K562 (cell line): ENCODE results near the gene RASSF1. TPM values are rescaled to one million over a fixed set of nuclear protein-coding genes. Genes with fewer than 3 reads are reported as not detected.

Experiments
- ATAC-seq: fragments of 200-7000 bp; cut with Tn5 transposase; 3 replicates; pipeline ENCODE4 v1.9.1; 2020; ENCODE audit warnings: moderate library complexity
- BruUV-seq: library from RNA; stranded (reverse); fragments of 400-500 nt; replicated peaks from 2 replicates; lab custom pipeline; 2021; lab: Mats Ljungman, UMichigan
- CTCF ChIA-PET: fragments of 300-600 bp; formaldehyde crosslinking; extraction: SDS; loops from one replicate; lab custom pipeline; 2021; ENCODE audit warnings: low intra/inter-chr PET ratio; lab: Yijun Ruan, JAX
- POLR2A ChIA-PET: fragments of 300-600, 350-650 bp; sonication (Branson Sonifier 250); formaldehyde crosslinking; extraction: SDS; loops from one replicate; lab custom pipeline; 2021; ENCODE audit warnings: antibody characterized with exemption, inconsistent platforms; lab: Yijun Ruan, JAX
- DNase-seq, 4 experiments: peaks; one replicate each; pipeline versions ENCODE4 v3.0.0 to v3.0.0-alpha.2; 2011 to 2018; ENCODE audit warnings: low spot score in 3 of 4, mixed read lengths in 3 of 4; ENCODE audit errors: extremely low read depth in 1 of 4
- FAIRE-seq: peaks from 2 replicates; lab custom pipeline; 2011; peaks lifted over from hg19 to GRCh38; lab: Jason Lieb, UNC
- H2AFZ ChIP-seq: 2 replicates; pipeline ENCODE4 v1.6.0; 2011; ENCODE audit warnings: low read depth, low read length, control low read depth, inconsistent platforms
- H3K27ac ChIP-seq: fragments of 200-600 bp; 3 replicates; pipeline ENCODE4 v1.8.0; 2011; ENCODE audit warnings: low read depth, mild to moderate bottlenecking, control low read depth, inconsistent platforms, low read length, moderate library complexity, mixed read lengths; ENCODE audit errors: extremely low read depth
- H3K27me3 ChIP-seq, 2 experiments: fragments of 300-600 bp in 1 of 2; 2 replicates in 1 of 2; 3 replicates in 1 of 2; pipeline versions ENCODE4 v1.6.0 to v1.8.0; 2011; ENCODE audit warnings: inconsistent platforms in 2 of 2, low read length in 2 of 2, mild to moderate bottlenecking in 1 of 2, mixed read lengths in 1 of 2, moderate library complexity in 1 of 2; ENCODE audit not compliant: control insufficient read depth in 2 of 2, insufficient read depth in 2 of 2
- H3K36me3 ChIP-seq: fragments of 300-600 bp; 3 replicates; pipeline ENCODE4 v1.8.0; 2011; ENCODE audit warnings: mild to moderate bottlenecking, low read length, inconsistent platforms; ENCODE audit not compliant: control insufficient read depth, insufficient read depth
- H3K4me1 ChIP-seq, 2 experiments: fragments of 200-600 bp in 1 of 2; replicated peaks in 1 of 2; 2 replicates in 1 of 2; 3 replicates in 1 of 2; pipeline versions ENCODE4 v1.5.1 to v1.8.0; 2011; ENCODE audit warnings: inconsistent platforms in 2 of 2, low read length in 2 of 2, mild to moderate bottlenecking in 1 of 2, mixed read lengths in 1 of 2, moderate library complexity in 1 of 2; ENCODE audit not compliant: control insufficient read depth in 2 of 2, insufficient read depth in 2 of 2
- H3K4me2 ChIP-seq: 2 replicates; pipeline ENCODE4 v1.6.1; 2011; ENCODE audit warnings: low read length, control low read depth, inconsistent platforms, mixed read lengths; ENCODE audit not compliant: insufficient read depth
- H3K4me3 ChIP-seq: fragments of 200-600 bp; sonication (generic), shearing (Covaris generic); 2 replicates; pipeline ENCODE4 v1.5.1; 2016; ENCODE audit warnings: control low read depth, inconsistent platforms
- H3K79me2 ChIP-seq: fragments of 200-600 bp; 3 replicates; pipeline ENCODE4 v1.8.0; 2011; ENCODE audit warnings: low read length, inconsistent platforms; ENCODE audit not compliant: control insufficient read depth, insufficient read depth
- H3K9ac ChIP-seq, 2 experiments: 2 replicates each; pipeline versions ENCODE4 v1.6.0 to v1.6.1; 2011; ENCODE audit warnings: low read depth in 2 of 2, low read length in 2 of 2, control low read depth in 1 of 2, inconsistent platforms in 1 of 2, mild to moderate bottlenecking in 1 of 2, mixed read lengths in 1 of 2; ENCODE audit not compliant: insufficient read depth in 1 of 2
- H3K9me1 ChIP-seq: one replicate; pipeline ENCODE4 v1.6.0; 2011; ENCODE audit warnings: inconsistent platforms, mild to moderate bottlenecking, low read length, moderate library complexity; ENCODE audit not compliant: control insufficient read depth, insufficient read depth
- H3K9me3 ChIP-seq: replicated peaks from 2 replicates; pipeline ENCODE4 v1.5.1; 2011; ENCODE audit warnings: low read depth, low read length, inconsistent platforms; ENCODE audit not compliant: control insufficient read depth, insufficient read depth
- H4K20me1 ChIP-seq: replicated peaks from 2 replicates; pipeline ENCODE4 v1.6.1; 2011; ENCODE audit warnings: low read length, inconsistent platforms, mixed read lengths; ENCODE audit not compliant: control insufficient read depth, insufficient read depth
- BRCA1 ChIP-seq, 2 experiments: fragments of 450-650 bp in 1 of 2; sonication (generic) in 1 of 2; formaldehyde crosslinking in 1 of 2; IDR thresholded peaks; 2 replicates each; pipeline versions ENCODE4 v1.5.0 to v1.6.1; 2017 to 2020; ENCODE audit warnings: mild to moderate bottlenecking in 1 of 2, missing genetic modification reagents in 1 of 2
- ETV5 ChIP-seq: sonication (generic); formaldehyde crosslinking; IDR thresholded peaks from 2 replicates; pipeline ENCODE4 v1.4.0; 2020; ENCODE audit warnings: low read depth, mild to moderate bottlenecking, missing genetic modification reagents
- GABPB1 ChIP-seq: sonication (generic); formaldehyde crosslinking; IDR thresholded peaks from 2 replicates; pipeline ENCODE4 v1.8.0; 2022; ENCODE audit warnings: mild to moderate bottlenecking, missing genetic modification reagents
- L3MBTL2 ChIP-seq: fragments of 450-650 bp; IDR thresholded peaks from 2 replicates; pipeline ENCODE4 v1.6.1; 2016; ENCODE audit warnings: mild to moderate bottlenecking, moderate library complexity
- MEF2D ChIP-seq: conservative IDR thresholded peaks from 2 replicates; pipeline ENCODE4 v1.6.1; 2016; ENCODE audit warnings: low read depth, missing genetic modification characterization, missing compliant biosample characterization
- MYC ChIP-seq, 2 experiments: fragments of 250-450 bp in 1 of 2; sonication (Bioruptor Pico) in 1 of 2; IDR thresholded peaks; 2 replicates each; pipeline versions ENCODE4 v1.5.1 to v1.6.1; 2012 to 2021; ENCODE audit warnings: low read depth in 2 of 2, borderline replicate concordance in 1 of 2, improper control_type of control experiment in 1 of 2, low read length in 1 of 2, mild to moderate bottlenecking in 1 of 2, moderate library complexity in 1 of 2
- RAD21 ChIP-seq, 2 experiments: fragments of 250-450 bp in 1 of 2; fragments of 450-650 bp in 1 of 2; sonication (Bioruptor Pico) in 1 of 2; formaldehyde crosslinking in 1 of 2; IDR thresholded peaks in 1 of 2; conservative IDR thresholded peaks in 1 of 2; 2 replicates each; pipeline versions ENCODE4 v1.4.0 to v1.8.0; 2020 to 2022; ENCODE audit warnings: mild to moderate bottlenecking in 2 of 2, moderate library complexity in 1 of 2
- ZFP1 ChIP-seq: fragments of 450-650 bp; formaldehyde crosslinking; IDR thresholded peaks from 2 replicates; pipeline ENCODE4 v1.4.0; 2020; ENCODE audit warnings: mild to moderate bottlenecking, mixed read lengths
- ZNF263 ChIP-seq: sonication (generic); formaldehyde crosslinking; IDR thresholded peaks from 2 replicates; pipeline ENCODE4 v1.8.0; 2022; ENCODE audit warnings: mild to moderate bottlenecking, missing genetic modification reagents, borderline replicate concordance
- ZNF384 ChIP-seq: IDR thresholded peaks from 2 replicates; pipeline ENCODE4 v1.6.1; 2012; ENCODE audit warnings: low read depth, low read length, improper control_type of control experiment
- WGBS: fragments of 100-300 bp; shearing (Covaris generic); methylation state at CpG from one replicate; pipeline ENCODE4 v1.1.6; 2016; ENCODE audit warnings: low coverage, mixed read lengths; ENCODE audit not compliant: insufficient coverage; ENCODE audit errors: missing lambda C conversion rate; 5-methylcytosine and 5-hydroxymethylcytosine counted together
- in situ Hi-C: fragments of 300-500 bp; cut with MboI; formaldehyde crosslinking; loops from 4 replicates; pipeline ENCODE4 v1.15.0; 2018; ENCODE audit warnings: inconsistent platforms, mixed read lengths
- intact Hi-C: fragments of 100-400 bp; cut with micrococcal nuclease; formaldehyde crosslinking; loops from 2 replicates; pipeline ENCODE4 v1.14.2; 2022
- polyA plus RNA-seq, 8 experiments: library from polyadenylated mRNA; depleted of rRNA in 4 of 8; stranded (reverse) in 5 of 8; unstranded in 3 of 8; fragments of >200 nt; fragmentation: Nextera tagmentation in 2 of 8; fragmentation: Illumina TruSeq in 1 of 8; extraction: Ambion mirVana in 2 of 8; extraction: Trizol in 1 of 8; gene quantifications; 2 replicates each; pipeline versions ENCODE4 v1.2.1 to v1.2.3, GENCODE V29; 2011 to 2014; ENCODE audit warnings: inconsistent platforms in 1 of 8, missing spikeins in 1 of 8
- total RNA-seq, 7 experiments: library from RNA; depleted of rRNA in 6 of 7; stranded (reverse); fragments of >200 nt in 6 of 7; fragmentation: Illumina TruSeq in 2 of 7; extraction: Trizol in 2 of 7; gene quantifications; 2 replicates each; pipeline versions ENCODE4 v1.2.1 to v1.2.3, GENCODE V29; 2011 to 2021; ENCODE audit warnings: low replicate concordance in 1 of 7
- TF ChIP-seq, protein P1 (sequence below): sonication (generic); formaldehyde crosslinking; IDR thresholded peaks from 2 replicates; pipeline ENCODE4 v1.8.0; 2022; ENCODE audit warnings: missing genetic modification reagents, mild to moderate bottlenecking, moderate library complexity, borderline replicate concordance
- TF ChIP-seq, protein P2 (sequence below): fragments of 450-650 bp; IDR thresholded peaks from 2 replicates; pipeline ENCODE4 v1.6.1; 2014; ENCODE audit warnings: low read depth, mild to moderate bottlenecking, moderate library complexity, borderline replicate concordance
- TF ChIP-seq, protein P3 (sequence below): sonication (generic); formaldehyde crosslinking; IDR thresholded peaks from 2 replicates; pipeline ENCODE4 v1.9.0; 2022; ENCODE audit warnings: mild to moderate bottlenecking, missing genetic modification reagents
- TF ChIP-seq, protein P4 (sequence below), 3 experiments: fragments of 200-800 bp in 1 of 3; sonication (Bioruptor generic) in 1 of 3; sonication (generic) in 1 of 3; formaldehyde crosslinking in 1 of 3; IDR thresholded peaks; 2 replicates each; pipeline versions ENCODE4 v1.6.1 to v1.8.0; 2016 to 2022; ENCODE audit warnings: mild to moderate bottlenecking in 2 of 3, missing compliant biosample characterization in 2 of 3, missing genetic modification characterization in 2 of 3, missing genetic modification reagents in 1 of 3
- TF ChIP-seq, protein P5 (sequence below): sonication (generic); IDR thresholded peaks from 2 replicates; pipeline ENCODE4 v1.6.1; 2016

Gene RASSF1
- total and polyA plus RNA-seq, 9 of the 15 experiments (the other 6 are each of a cell fraction or from before 2014, with no cell fraction given), result 3.6 to 57.1 (median 24.6) TPM

DNA sequence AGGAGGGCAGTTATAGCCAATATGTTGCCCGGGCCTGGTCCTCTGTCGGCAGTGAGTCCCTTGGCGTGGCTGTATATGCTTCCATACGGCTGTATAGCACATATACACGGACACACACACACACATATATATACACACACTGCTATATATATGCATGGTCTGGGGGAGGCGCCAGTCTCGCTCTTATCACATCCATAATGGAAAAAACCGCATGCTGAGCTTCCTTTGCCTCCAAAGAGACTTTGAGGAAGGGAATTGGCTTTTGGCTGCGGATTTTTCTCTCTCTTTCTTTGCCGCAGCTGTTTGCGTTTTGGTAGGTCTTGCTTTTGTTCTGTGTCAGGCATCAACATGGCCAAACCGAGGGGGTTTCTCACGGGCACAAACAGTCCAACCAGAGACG is 30.0 kb upstream of the RASSF1 start:
- Histone ChIP-seq H3K27ac (no peak overlapping the region), H3K4me1 (peaks cover 13 to 44% of the 10 kb centered on the region in 2 experiments; a peak in 4 of 5 replicates), H3K9me3 (no peaks in the 10 kb centered on the region), H3K27me3 (no peaks in the 10 kb centered on the region), H3K9me1 (no peaks in the 10 kb centered on the region), H3K9ac (peak overlapping the region in 1 of 2 experiments; percentile 79; a peak in 1 of 4 replicates), H3K4me2 (peak overlapping the region; percentile 50), H2AFZ (peak overlapping the region; percentile 72; the same call in 1 of the 2 replicates), H3K36me3 (no peaks in the 10 kb centered on the region), H4K20me1 (no peaks in the 10 kb centered on the region), H3K4me3 (no peak overlapping the region), H3K79me2 (no peaks in the 10 kb centered on the region)
- ATAC-seq (peak; percentile 84), DNase-seq (peak in 2 of 4 experiments; percentile 49 to 73), FAIRE-seq (peak; percentile 71)
- BruUV-seq, result no TSS peak
- in situ Hi-C loops, result no loop called here
- 3% methylated on average over 11 of the region's 14 CpGs for WGBS
- POLR2A ChIA-PET, result interaction anchor here (0.7 to 1.6 kb wide), 9 partner anchors 9 to 77 kb away, joined by 3 to 10 read pairs (median 3); partner anchors contain the start of genes CYB561D2 and NPRL2
- CTCF ChIA-PET, result interaction anchor here (0.6 to 1.3 kb wide), 4 partner anchors 65 to 1002 kb away, joined by 3 to 10 read pairs (median 3); no protein-coding TSS in a partner anchor
- intact Hi-C loops, result loop anchor here (5.0 kb wide), 1 partner anchor 172 kb away; no protein-coding TSS in a partner anchor
- TF ChIP-seq GABPB1 (CRISPR knock-in tag) (no peak), MYC (IDR thresholded peaks at IDR 0.05; ENCODE audit: low read depth, low read length) (0 out of 2 replicates have a peak, but pooled peaks have one; percentile 42), MYC (CRISPR knock-in tag; IDR thresholded peaks at IDR 0.05; ENCODE audit: borderline replicate concordance, low read depth) (no peak), RAD21 (CRISPR knock-in tag; conservative IDR thresholded peaks at IDR 0.05 in 1 of 2, IDR thresholded peaks at IDR 0.05 in 1 of 2) (peak; percentile 70 to 74), ETV5 (CRISPR knock-in tag) (no peak), BRCA1 (IDR thresholded peaks at IDR 0.05) (no peak), BRCA1 (CRISPR knock-in tag; IDR thresholded peaks at IDR 0.05) (no peak), ZNF263 (CRISPR knock-in tag) (0 out of 2 replicates have a peak, but pooled peaks have one; percentile 15), L3MBTL2 (peak; percentile 82), MEF2D (tag) (no peak), ZFP1 (no peak), ZNF384 (peak; percentile 24; the same call in 1 of the 2 replicates)
- TF ChIP-seq, protein P1, sequence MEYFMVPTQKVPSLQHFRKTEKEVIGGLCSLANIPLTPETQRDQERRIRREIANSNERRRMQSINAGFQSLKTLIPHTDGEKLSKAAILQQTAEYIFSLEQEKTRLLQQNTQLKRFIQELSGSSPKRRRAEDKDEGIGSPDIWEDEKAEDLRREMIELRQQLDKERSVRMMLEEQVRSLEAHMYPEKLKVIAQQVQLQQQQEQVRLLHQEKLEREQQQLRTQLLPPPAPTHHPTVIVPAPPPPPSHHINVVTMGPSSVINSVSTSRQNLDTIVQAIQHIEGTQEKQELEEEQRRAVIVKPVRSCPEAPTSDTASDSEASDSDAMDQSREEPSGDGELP (CRISPR knock-in tag), result 0 out of 2 replicates have a peak, but pooled peaks have one; percentile 24
- TF ChIP-seq, protein P2, sequence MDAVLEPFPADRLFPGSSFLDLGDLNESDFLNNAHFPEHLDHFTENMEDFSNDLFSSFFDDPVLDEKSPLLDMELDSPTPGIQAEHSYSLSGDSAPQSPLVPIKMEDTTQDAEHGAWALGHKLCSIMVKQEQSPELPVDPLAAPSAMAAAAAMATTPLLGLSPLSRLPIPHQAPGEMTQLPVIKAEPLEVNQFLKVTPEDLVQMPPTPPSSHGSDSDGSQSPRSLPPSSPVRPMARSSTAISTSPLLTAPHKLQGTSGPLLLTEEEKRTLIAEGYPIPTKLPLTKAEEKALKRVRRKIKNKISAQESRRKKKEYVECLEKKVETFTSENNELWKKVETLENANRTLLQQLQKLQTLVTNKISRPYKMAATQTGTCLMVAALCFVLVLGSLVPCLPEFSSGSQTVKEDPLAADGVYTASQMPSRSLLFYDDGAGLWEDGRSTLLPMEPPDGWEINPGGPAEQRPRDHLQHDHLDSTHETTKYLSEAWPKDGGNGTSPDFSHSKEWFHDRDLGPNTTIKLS, result no peak
- TF ChIP-seq, protein P3, sequence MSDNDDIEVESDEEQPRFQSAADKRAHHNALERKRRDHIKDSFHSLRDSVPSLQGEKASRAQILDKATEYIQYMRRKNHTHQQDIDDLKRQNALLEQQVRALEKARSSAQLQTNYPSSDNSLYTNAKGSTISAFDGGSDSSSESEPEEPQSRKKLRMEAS (CRISPR knock-in tag), result peak; percentile 53; the same call in 1 of the 2 replicates
- TF ChIP-seq, protein P4, sequence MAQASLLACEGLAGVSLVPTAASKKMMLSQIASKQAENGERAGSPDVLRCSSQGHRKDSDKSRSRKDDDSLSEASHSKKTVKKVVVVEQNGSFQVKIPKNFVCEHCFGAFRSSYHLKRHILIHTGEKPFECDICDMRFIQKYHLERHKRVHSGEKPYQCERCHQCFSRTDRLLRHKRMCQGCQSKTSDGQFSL (CRISPR knock-in tag; IDR thresholded peaks at IDR 0.05), result no peak
- TF ChIP-seq, protein P4 (tag; IDR thresholded peaks at IDR 0.05), result no peak
- TF ChIP-seq, protein P5, sequence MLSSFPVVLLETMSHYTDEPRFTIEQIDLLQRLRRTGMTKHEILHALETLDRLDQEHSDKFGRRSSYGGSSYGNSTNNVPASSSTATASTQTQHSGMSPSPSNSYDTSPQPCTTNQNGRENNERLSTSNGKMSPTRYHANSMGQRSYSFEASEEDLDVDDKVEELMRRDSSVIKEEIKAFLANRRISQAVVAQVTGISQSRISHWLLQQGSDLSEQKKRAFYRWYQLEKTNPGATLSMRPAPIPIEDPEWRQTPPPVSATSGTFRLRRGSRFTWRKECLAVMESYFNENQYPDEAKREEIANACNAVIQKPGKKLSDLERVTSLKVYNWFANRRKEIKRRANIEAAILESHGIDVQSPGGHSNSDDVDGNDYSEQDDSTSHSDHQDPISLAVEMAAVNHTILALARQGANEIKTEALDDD, result no peak
